Fibroblast of skin of abdomen (primary cell): ENCODE results near the gene TAT.
A peak's percentile ranks its signal among the peaks of the same experiment; 100 is the strongest.

Experiments
- DNase-seq: peaks from one replicate; pipeline ENCODE4 v3.0.0-alpha.2; 2013

Gene TAT

GRCh38 chr16:71536752-71537499 is 40.0 kb downstream of the TAT start:
- no peak for DNase-seq

- DNase-seq = no peak
Observed at GRCh38 chr16:71532366-71532765, 44.5 kb downstream of the TAT start.

GRCh38 chr16:71528863-71529262 is 48.0 kb downstream of the TAT start:
- no peak for DNase-seq

GRCh38 chr16:71528257-71528656 is 48.6 kb downstream of the TAT start:
- no peak for DNase-seq

GRCh38 chr16:71526111-71526631 is 50.7 kb downstream of the TAT start, which contains the start of gene CHST4:
CHST4 (plus strand) TSS chr16:71526426; CDS start chr16:71536678, 10,252 bp downstream.
- DNase-seq = peak; percentile 64

- DNase-seq = no peak
Observed at GRCh38 chr16:71524566-71525553, 52.0 kb downstream of the TAT start.

- no peak for DNase-seq
Observed at GRCh38 chr16:71520550-71520949, 56.3 kb downstream of the TAT start.
